PFSK-1 (cell line): Measurements from ENCODE around the gene TCP11L2.

Experiments used
- FOXP2 ChIP-seq: optimal IDR thresholded peaks from 2 replicates; pipeline ENCODE3; 2011; ENCODE audit warnings: borderline replicate concordance, control low read depth, inconsistent platforms; ENCODE audit not compliant: insufficient read depth; ENCODE audit errors: extremely low read length, extremely low read depth
- POLR2AphosphoS5 ChIP-seq: IDR thresholded peaks from 2 replicates; pipeline ENCODE4 v1.6.1; 2012; ENCODE audit warnings: low read depth, mild to moderate bottlenecking, control low read depth, low read length, moderate library complexity
- SIN3A ChIP-seq: IDR thresholded peaks from 2 replicates; pipeline ENCODE4 v1.6.1; 2012; ENCODE audit warnings: mild to moderate bottlenecking, low read length, moderate library complexity, borderline replicate concordance; ENCODE audit not compliant: insufficient read depth
- TAF1 ChIP-seq: IDR thresholded peaks from 2 replicates; pipeline ENCODE4 v1.6.1; 2012; ENCODE audit warnings: low read length, control low read depth, borderline replicate concordance; ENCODE audit not compliant: insufficient read depth
- TF ChIP-seq, protein P1 (sequence below), 2 experiments: IDR thresholded peaks; 2 replicates each; pipeline versions ENCODE4 v1.6.1 to v1.8.0; 2011 to 2012; ENCODE audit warnings: low read depth in 2 of 2, low read length in 2 of 2, control low read depth in 1 of 2, inconsistent platforms in 1 of 2, mild to moderate bottlenecking in 1 of 2, moderate library complexity in 1 of 2; ENCODE audit not compliant: insufficient read depth in 1 of 2

The TCP11L2 gene

DNA sequence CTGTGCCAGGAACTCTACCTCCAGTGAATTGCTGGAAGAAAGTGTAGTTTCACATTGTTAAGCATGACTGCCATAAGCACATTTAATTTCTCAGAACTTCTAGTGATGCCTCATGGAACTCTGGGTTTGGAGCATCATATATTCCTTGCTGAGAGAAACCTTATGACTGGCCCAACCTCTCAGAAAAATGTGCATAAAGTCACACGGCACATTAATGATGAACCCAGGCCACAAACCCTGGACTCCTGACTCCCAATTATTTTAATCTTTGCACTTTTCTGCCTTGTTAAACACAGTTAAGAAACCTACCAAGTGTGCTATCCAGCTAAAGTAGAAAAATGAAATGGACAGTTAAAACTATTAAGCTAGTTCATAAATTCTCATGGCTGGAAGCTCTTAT is 5.6 kb downstream of the TCP11L2 start:
- TF ChIP-seq POLR2AphosphoS5 (no peak), TAF1 (no peak), SIN3A (no peak), FOXP2 (no peak)
- TF ChIP-seq, protein P1, sequence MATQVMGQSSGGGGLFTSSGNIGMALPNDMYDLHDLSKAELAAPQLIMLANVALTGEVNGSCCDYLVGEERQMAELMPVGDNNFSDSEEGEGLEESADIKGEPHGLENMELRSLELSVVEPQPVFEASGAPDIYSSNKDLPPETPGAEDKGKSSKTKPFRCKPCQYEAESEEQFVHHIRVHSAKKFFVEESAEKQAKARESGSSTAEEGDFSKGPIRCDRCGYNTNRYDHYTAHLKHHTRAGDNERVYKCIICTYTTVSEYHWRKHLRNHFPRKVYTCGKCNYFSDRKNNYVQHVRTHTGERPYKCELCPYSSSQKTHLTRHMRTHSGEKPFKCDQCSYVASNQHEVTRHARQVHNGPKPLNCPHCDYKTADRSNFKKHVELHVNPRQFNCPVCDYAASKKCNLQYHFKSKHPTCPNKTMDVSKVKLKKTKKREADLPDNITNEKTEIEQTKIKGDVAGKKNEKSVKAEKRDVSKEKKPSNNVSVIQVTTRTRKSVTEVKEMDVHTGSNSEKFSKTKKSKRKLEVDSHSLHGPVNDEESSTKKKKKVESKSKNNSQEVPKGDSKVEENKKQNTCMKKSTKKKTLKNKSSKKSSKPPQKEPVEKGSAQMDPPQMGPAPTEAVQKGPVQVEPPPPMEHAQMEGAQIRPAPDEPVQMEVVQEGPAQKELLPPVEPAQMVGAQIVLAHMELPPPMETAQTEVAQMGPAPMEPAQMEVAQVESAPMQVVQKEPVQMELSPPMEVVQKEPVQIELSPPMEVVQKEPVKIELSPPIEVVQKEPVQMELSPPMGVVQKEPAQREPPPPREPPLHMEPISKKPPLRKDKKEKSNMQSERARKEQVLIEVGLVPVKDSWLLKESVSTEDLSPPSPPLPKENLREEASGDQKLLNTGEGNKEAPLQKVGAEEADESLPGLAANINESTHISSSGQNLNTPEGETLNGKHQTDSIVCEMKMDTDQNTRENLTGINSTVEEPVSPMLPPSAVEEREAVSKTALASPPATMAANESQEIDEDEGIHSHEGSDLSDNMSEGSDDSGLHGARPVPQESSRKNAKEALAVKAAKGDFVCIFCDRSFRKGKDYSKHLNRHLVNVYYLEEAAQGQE (IDR thresholded peaks at IDR 0.05; ENCODE audit: insufficient read depth in 1 of 2, low read depth in 2 of 2, low read length in 2 of 2), result no peak

DNA sequence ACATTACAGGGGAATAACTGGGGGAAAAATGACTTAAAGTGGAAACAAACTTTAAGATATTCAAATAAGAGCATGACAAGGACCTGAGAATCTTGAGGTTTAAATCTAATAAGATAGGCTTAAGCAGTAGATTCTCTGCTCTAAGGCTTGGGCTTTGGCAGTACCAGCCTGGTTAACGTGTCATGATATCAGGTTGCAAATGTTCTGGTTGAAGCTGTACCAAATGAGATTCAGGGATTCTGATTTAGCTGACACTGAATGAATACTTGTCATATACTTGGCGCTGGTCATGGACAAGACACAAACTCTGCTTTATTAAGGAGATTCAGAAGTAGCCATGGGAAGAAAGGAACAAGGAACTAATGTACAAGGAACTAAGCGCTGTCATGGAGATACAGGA is 6.1 kb downstream of the TCP11L2 start:
- TF ChIP-seq FOXP2 (no peak), TAF1 (no peak), POLR2AphosphoS5 (no peak), SIN3A (no peak)
- TF ChIP-seq, protein P1 (IDR thresholded peaks at IDR 0.05; ENCODE audit: insufficient read depth in 1 of 2, low read depth in 2 of 2, low read length in 2 of 2), result no peak

DNA sequence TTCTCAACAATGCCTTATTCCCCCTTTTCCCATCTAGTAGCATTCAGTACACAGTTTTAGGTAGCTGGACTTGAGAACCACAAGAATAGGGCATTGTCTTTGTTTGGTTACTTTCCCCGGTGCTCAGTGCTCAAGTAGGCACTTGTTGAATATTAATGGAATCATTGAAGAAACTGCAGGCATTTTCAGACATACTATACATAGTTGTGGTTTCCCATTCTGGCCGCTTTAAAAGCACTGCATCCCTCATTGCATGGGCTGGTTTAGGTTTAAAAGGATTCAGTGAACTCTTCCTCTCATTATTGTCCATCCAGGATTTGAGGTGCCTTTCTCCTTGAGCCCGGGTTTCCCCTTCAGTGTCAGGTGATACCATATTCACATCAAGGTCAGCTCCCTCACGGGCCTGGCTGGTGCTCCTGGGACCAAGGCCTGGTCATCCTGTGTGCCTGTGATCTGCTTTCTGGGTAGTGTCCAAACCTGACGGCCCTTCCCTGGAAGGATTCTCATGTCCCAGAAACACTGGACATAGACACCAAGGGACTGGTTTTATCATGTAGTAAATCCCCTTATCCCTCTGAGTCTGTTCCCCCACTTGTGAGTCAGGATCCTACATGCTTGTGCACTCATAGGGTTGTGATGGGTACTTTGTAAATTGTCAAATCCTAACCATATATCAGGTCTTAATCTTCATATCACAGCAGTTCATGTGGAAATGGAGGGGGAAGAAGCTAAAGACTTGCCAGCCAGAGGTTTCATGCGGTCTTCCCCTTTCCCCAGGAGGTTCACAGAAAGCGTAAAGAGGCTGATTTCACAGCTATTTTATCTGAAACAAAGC is 7.4 kb downstream of the TCP11L2 start:
- no peak for TF ChIP-seq FOXP2
- TF ChIP-seq SIN3A, result no peak
- TF ChIP-seq POLR2AphosphoS5, result no peak
- no peak for TF ChIP-seq TAF1
- TF ChIP-seq, protein P1 (IDR thresholded peaks at IDR 0.05; ENCODE audit: insufficient read depth in 1 of 2, low read depth in 2 of 2, low read length in 2 of 2), result no peak

DNA sequence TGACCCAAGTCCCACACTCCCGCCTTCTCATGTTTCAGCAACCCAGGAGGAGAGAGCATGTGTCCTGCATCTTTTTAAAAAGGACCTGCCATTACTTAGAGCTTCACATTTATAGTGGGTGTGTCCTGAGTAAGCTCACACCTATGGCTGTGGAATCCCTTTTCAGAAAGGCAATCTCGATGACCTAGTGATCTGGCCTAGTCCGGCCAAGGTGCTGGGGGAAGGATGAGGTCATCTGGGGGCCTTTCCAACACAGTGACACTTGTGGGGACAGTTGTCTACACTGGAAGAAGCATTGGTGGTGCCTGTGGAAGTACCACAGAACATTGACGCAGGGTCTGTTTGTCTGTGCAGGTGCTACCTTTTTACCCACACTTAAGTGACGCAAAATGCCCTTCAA is 8.2 kb downstream of the TCP11L2 start:
- no peak for TF ChIP-seq SIN3A
- TF ChIP-seq TAF1, result no peak
- TF ChIP-seq POLR2AphosphoS5, result no peak
- TF ChIP-seq, protein P1 (IDR thresholded peaks at IDR 0.05; ENCODE audit: insufficient read depth in 1 of 2, low read depth in 2 of 2, low read length in 2 of 2), result no peak
- no peak for TF ChIP-seq FOXP2
